ENCODE results near the gene PHKA2. TPM values are rescaled to one million over a fixed set of nuclear protein-coding genes. Genes with fewer than 3 reads are reported as not detected.
A peak's percentile ranks its signal among the peaks of the same experiment; 100 is the strongest.
"Not testable (repeated sequence)": the region's sequence is repeated elsewhere in the genome, so short reads cannot be mapped to it uniquely, and the experiment has no call there.

Gene PHKA2
- polyA plus RNA-seq (ENCODE audit: insufficient read length) = 25.4 TPM

- peak; percentile 64 for DNase-seq
These were observed at the start of gene PHKA2 for GRCh38 chrX:18983666-18984380. TSS of gene PHKA2 (minus strand) at chrX:18984114. CDS start at chrX:18983932, 182 bp downstream.

- no peak for DNase-seq
These were observed 46.9 kb upstream of the PHKA2 start for GRCh38 chrX:19030805-19031204.

- no peak for DNase-seq
These were observed 44.6 kb upstream of the PHKA2 start for GRCh38 chrX:19028560-19028959.

GRCh38 chrX:19024366-19024765 is 40.5 kb upstream of the PHKA2 start:
- DNase-seq = no peak

GRCh38 chrX:19019996-19020395 is 36.1 kb upstream of the PHKA2 start:
- DNase-seq = no peak

GRCh38 chrX:19017271-19017670 is 33.4 kb upstream of the PHKA2 start:
- peak; percentile 15 for DNase-seq

GRCh38 chrX:19016614-19017013 is 32.7 kb upstream of the PHKA2 start:
- not testable (repeated sequence) for DNase-seq

- DNase-seq = no peak
These were observed 24.0 kb upstream of the PHKA2 start for GRCh38 chrX:19007868-19008267.

- DNase-seq = no peak
These were observed 23.1 kb upstream of the PHKA2 start for GRCh38 chrX:19007011-19007410.

- no peak for DNase-seq
These were observed 22.0 kb upstream of the PHKA2 start for GRCh38 chrX:19005909-19006308.

GRCh38 chrX:19003756-19004155 is 19.8 kb upstream of the PHKA2 start:
- no peak for DNase-seq

- DNase-seq = no peak
These were observed 14.7 kb upstream of the PHKA2 start for GRCh38 chrX:18998653-18999052.

GRCh38 chrX:18997916-18998315 is 14.0 kb upstream of the PHKA2 start:
- no peak for DNase-seq

GRCh38 chrX:18996536-18996935 is 12.6 kb upstream of the PHKA2 start:
- no peak for DNase-seq

- no peak for DNase-seq
These were observed 11.3 kb upstream of the PHKA2 start for GRCh38 chrX:18995221-18995620.

GRCh38 chrX:18994713-18995112 is 10.8 kb upstream of the PHKA2 start:
- DNase-seq = no peak

- DNase-seq = no peak
These were observed 8.9 kb upstream of the PHKA2 start for GRCh38 chrX:18992829-18993228.

- no peak for DNase-seq
These were observed 1.2 kb upstream of the PHKA2 start for GRCh38 chrX:18985186-18985435.

GRCh38 chrX:18984381-18985185 is 669 bp upstream of the PHKA2 start:
- peak; percentile 71 for DNase-seq

- no peak for DNase-seq
These were observed 2.6 kb downstream of the PHKA2 start for GRCh38 chrX:18981124-18981807.

GRCh38 chrX:18980262-18980661 is 3.7 kb downstream of the PHKA2 start:
- not testable (repeated sequence) for DNase-seq

GRCh38 chrX:18974993-18975392 is 8.9 kb downstream of the PHKA2 start:
- DNase-seq = no peak

- DNase-seq = no peak
These were observed 10.3 kb downstream of the PHKA2 start for GRCh38 chrX:18973527-18974192.
